Measurements from ENCODE around the gene SKI. TPM values are rescaled to one million over a fixed set of nuclear protein-coding genes. Genes with fewer than 3 reads are reported as not detected.

SKI gene
- total RNA-seq, 4 donors from 2014 or later: 35.3 to 54.0 (median 47.3) TPM

DNA sequence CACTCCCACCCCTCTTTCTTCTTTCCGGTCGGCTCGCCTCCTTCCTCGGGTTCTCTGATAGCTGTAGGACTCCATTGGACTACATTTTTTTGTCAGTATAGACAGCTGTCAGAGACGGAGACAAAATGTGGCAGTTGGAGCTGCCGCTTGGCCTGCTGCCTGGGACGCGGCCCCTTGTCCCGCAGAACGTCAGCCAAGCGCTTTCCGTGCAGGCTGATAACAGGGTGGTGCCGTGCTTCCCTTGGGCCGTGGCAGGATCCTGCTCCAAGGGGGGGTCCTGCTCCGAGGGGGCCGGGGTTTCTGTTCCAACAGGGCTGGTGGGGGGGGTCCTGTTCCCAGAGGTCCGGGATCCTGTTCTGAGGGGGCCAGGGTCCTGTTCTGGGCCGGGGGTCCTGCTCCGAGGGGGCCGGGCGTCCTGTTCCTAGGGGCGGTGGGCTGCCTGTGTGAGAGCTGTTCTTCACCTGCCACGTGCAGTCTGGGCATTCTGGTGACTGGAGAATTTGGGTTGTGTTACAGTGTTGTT, 4.9 kb downstream of the SKI start:
- TF ChIP-seq, protein P1, sequence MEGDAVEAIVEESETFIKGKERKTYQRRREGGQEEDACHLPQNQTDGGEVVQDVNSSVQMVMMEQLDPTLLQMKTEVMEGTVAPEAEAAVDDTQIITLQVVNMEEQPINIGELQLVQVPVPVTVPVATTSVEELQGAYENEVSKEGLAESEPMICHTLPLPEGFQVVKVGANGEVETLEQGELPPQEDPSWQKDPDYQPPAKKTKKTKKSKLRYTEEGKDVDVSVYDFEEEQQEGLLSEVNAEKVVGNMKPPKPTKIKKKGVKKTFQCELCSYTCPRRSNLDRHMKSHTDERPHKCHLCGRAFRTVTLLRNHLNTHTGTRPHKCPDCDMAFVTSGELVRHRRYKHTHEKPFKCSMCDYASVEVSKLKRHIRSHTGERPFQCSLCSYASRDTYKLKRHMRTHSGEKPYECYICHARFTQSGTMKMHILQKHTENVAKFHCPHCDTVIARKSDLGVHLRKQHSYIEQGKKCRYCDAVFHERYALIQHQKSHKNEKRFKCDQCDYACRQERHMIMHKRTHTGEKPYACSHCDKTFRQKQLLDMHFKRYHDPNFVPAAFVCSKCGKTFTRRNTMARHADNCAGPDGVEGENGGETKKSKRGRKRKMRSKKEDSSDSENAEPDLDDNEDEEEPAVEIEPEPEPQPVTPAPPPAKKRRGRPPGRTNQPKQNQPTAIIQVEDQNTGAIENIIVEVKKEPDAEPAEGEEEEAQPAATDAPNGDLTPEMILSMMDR (IDR thresholded peaks at IDR 0.05): no peak
- no peak for ATAC-seq (ENCODE audit: low FRiP score)
- DNase-seq (ENCODE audit: low spot score): no peak

DNA sequence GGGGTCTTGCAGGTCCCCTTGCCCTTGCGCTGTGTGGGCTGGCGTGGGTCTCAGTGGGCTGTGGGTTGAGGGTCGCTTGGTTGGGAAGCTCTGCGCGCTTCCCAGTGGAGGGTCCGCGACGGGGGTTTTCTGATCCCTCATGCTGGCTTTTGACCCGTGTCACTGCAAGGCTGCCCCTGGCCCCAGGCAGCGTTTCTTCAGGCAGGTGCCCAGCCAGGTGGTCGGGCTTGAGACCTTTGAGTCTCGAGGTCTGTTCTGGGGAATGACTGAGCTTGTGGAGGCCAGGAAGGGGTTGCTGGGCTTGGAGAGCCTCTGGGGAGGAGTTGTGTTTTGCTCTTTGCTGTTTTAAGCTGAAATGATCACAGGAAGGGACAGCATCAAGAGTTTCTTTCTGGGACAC, 5.3 kb downstream of the SKI start:
- TF ChIP-seq, protein P1 (IDR thresholded peaks at IDR 0.05): no peak
- no peak for ATAC-seq (ENCODE audit: low FRiP score)
- DNase-seq (ENCODE audit: low spot score): no peak

GRCh38 chr1:2233997-2234761, 6.1 kb downstream of the SKI start:
- DNase-seq (ENCODE audit: low spot score): peak; percentile 62
- TF ChIP-seq, protein P1 (IDR thresholded peaks at IDR 0.05): no peak
- ATAC-seq (ENCODE audit: low FRiP score): peak; percentile 69

- TF ChIP-seq, protein P1 (IDR thresholded peaks at IDR 0.05): no peak
- ATAC-seq (ENCODE audit: low FRiP score) (no peak), DNase-seq (ENCODE audit: low spot score) (no peak)
These were observed 6.6 kb downstream of the SKI start for GRCh38 chr1:2234762-2235113.

GRCh38 chr1:2235300-2235998, 7.3 kb downstream of the SKI start:
- TF ChIP-seq, protein P1 (IDR thresholded peaks at IDR 0.05): no peak
- DNase-seq (ENCODE audit: low spot score): no peak

GRCh38 chr1:2236695-2237677, 8.9 kb downstream of the SKI start:
- DNase-seq (ENCODE audit: low spot score) (no peak), ATAC-seq (ENCODE audit: low FRiP score) (no peak)
- TF ChIP-seq, protein P1 (IDR thresholded peaks at IDR 0.05): no peak

More at GRCh38 chr1:2235300-2235998, 7.3 kb downstream of the SKI start:
- ATAC-seq (ENCODE audit: low FRiP score): no peak

Data from omental fat pad (tissue), 4 donors.